COLO668 (cell line): ENCODE measurements around the gene MTR.

Experiments used
- DNase-seq: peaks from one replicate; lab custom pipeline; 2025; ENCODE audit not compliant: unreplicated experiment; lab: John Stamatoyannopoulos, UW

Gene MTR

DNA sequence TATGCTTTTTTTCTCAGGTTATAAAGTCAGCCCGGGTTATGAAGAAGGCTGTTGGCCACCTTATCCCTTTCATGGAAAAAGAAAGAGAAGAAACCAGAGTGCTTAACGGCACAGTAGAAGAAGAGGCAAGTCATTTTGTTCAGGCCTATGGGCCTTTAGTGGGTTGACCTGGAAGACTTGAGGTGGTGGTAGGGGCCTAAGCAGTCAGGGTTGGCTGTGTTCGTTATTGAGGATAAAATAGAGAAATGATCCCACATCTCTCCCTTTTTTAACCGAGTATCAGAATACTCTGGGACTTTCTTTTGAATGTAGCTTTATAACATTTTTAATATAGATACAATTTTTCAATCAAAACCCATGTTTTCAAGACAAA, 67.1 kb downstream of the MTR start:
- DNase-seq, result no peak

DNA sequence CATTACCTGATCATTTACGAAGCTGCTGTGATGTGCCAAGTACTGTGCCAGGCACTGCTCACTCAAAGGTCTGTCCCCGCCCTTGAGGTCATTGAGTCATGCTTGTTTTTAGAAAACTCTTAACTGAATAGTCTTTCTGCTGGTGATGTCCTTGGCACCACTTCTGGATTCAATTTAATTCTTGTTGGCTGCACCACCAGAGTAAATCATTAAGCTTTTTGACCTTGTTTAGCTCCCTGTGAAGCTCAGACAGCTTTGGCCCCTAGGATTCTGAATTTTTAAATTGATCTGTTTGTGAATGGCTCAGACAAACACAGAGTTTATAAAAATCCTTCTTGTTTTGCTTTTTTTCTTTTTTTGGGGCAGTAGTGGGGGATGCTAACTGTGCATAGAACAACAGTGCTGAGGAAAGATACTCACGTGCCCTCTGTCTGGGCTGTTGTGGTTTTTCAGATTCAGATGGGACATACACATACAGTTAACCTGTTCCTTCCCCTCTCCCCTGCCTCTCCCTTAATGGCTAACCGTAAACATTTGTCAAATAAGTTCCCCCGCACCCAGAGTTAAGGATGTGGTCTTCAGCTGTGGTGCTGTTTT, 67.6 kb downstream of the MTR start:
- no peak for DNase-seq

DNA sequence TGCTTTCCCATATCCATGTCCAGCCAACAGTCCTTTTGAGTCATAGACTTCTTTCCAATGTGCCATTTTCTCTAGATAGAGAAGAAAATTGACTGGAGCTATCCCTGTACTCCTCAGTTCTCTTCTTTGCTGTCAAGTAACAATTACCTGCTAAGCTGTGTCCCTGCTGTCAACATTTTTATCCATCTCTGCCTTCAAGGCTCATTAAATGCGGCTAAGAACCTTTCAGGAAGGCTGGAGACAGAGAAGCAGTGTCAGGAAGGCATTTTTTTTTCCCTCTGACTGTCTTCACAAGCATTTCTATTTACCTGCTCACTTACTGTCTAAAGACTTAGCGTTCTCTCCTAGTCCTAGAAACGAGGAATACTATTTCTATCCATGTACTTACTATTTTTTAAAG, 69.1 kb downstream of the MTR start:
- no peak for DNase-seq

DNA sequence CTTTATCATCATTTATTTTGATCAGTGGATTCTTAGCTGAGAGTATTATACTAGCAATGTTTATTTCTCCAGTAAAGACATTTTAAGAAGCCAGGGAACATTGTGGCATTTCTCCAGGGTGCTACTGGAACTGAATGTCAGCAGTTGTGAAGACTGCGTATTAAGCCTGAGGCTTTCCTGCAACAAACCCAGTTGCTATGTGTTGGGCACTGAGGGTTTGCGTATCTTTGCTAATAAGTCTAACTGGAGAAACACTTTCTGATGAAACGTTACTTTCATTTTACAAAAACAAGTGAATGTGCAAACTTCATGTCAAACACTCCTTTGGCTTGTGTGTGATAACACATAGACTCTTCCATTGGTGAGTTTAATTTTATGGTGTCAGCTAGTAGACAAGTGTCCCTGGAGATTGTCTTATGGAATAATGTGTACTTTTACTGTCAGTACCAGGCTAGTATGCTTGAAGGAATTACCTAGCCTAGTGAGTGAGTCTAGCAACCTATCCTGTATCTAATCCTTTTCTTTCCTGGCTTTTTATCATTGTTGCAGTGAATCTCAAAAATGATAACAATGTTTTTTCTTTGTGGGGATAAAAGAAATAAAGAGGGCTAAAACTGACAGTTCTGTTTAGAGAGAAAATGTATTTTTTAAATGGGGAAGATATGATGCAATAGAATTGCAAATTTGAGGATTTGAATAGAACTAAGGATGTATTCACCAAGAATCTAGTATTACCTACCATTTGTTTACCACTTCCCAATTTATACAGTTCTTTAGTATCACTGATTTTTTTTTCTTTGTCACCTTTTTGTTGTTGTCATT, 70.1 kb downstream of the MTR start:
- no peak for DNase-seq

DNA sequence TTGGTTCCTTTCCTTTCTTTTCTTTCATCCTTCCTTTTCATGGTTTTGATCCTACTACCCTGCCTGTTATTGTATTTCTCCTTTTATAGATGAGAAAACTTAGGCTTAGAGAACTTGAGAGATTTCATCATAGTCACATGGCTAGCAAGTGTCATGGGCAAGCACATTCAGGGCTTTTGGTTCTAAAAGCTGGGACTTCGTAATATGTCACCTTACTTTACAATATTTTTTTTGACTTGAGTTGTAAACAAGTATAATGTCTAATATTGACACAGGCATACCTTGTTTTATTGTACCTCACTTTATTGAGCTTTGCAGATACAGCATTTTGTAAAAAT, 70.7 kb downstream of the MTR start:
- DNase-seq, result no peak

DNA sequence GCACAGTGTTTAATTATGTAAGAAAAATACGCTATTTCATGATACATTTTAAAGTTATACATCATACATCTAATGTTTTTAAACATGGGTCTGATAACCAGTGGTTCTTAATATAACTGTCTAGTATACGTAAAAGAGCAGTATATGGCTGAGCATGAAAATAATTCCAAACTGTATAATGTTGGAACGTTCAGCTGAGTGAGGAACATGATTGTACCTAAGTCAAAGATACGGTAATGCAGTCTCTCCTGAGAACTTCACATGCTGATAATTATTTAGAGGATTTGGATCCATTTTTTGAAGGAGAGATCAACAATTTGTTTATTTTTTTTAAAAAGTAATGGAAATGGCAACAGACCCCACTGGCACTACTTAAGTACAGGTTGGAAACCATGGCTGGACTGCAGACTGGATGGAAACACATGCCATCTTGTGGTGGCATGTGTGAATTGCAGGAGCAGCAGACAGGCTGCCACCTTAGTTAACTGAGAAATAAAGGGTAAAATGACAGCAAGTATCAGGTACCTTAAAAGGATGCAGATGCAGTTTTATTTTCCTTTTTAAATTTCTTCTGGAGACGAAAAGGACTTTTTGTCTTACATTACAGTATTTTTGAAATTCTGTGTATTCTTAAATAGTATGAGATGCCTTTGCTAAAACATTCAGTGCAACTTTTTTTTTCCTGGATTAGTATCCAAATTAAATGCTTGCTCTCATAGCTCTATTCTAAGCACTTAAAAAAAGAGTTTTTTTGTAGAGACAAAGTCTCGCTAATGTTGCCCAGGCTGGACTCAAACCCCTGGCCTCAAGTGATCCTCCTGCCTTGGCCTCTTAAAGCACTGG, 73.8 kb downstream of the MTR start:
- peak; percentile 49 for DNase-seq

DNA sequence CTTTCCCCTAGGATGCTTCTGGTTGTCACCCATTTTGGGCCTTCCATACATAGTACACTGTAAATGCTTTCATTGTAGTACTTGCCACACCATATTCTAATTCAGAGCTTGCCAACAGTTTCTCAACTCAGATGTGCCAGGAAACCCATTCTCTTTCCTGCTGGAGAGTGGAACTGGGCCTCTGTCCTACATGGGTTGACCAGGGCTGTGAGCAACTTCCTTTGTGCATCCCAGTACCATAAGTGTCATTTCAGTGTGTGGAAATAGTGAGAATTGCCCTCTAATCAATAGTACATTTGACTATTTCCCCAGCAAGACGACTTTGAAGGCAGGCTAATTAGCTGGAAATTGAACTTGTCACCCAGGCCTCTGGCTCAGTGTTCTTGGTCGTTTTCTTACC, 74.8 kb downstream of the MTR start:
- no peak for DNase-seq

DNA sequence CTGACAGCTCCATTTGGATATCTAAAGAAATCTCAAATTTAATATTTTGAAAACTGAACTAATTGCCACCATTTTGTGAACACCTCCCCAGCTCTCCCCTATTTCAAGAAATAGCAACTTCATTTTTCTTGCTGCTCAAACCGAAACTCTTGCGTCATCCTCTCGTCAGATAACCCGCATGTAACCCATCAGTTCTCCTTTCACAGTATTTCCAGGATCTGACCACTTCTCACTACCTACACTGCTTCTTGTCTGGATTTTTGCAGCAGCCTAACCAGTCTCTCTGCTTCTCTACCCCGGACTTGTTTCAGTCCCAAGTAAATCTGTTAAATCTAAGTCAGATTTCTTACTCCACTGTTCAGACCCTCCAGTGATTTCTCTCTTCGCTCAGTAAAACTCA, 75.6 kb downstream of the MTR start:
- no peak for DNase-seq

DNA sequence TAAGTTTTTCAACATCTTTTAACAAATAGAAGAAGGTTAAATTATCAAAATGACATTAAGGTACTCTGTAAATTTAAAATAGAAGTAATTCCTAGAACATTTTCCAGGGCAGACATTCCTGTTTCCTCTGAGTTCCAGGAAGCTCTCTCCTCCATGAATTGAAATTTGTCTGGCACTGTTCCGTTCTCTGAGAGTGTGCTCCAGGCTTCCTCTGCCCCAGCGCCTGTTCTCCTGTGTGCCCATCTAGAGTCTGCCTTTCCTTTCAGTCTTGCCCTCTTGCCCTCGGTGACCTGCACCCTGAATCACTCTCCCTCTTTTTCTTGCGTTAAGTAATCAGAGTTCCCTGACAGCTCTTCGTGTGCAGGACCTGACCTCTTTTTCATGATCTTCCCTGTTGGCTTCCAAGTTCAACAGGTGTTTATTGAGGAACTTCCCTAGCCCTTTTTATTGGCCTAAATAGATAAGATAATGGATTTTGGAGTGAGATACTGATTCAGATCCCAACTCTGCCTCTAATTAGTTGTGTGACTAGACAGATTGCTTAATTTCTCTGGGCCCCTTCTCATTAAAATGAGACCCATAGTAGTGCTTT, 77.1 kb downstream of the MTR start:
- DNase-seq, result no peak

DNA sequence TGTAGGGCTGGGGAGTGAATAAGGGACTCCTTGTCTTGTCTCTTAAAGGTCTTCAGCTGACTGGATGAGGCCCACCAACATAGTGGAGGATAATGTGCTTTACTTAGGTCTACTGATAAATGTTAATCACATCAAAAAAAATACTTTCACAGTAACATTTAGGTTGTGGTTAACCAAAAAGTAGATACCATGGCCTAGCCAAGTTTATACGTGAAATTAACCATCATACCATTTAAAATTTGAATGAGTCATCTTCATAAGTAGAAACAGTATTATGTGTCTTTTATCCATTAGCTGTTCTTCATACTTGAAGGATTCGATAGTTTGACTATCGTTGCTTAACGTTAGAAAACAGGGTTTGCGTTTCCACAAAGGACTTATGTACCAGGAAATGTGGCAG, 80.9 kb downstream of the MTR start:
- no peak for DNase-seq

DNA sequence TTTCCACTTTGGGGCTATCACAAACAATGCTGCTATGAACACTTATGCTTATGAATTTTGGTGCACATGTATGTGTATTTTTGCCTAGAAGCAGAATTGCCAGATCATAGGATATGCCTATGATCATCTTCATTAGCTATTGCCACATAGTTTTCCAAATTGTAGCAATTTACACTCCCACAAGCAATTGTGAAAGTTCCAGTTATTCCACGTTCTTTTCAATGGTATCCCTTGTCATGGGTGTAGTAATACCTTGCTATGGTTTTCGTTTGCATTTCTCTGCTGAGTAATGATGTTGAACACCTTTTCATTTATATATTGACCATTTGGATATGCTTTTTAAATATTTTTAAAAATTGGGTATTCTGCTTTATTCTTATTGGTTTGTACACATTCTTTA, 82.6 kb downstream of the MTR start:
- DNase-seq, result no peak

DNA sequence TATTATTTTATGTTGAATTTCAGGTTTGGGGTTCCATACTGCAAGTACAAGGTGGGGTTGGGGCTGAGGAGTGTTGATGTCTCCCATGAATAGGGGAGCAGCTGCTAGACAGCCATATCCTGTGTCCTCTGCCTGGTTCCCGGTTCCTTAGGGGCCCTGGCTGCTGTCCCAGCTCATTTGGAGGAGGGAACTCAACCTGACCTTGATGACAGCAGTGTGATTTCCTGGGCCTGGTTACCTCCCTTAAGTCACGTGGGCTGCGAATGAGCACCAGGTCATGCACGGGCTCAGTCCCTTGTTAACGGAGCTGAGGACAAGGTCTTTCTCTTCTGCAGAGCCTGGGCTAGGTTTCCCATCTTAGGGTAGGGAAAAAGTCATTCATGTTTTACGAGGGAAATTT, 85.1 kb downstream of the MTR start:
- DNase-seq, result no peak

DNA sequence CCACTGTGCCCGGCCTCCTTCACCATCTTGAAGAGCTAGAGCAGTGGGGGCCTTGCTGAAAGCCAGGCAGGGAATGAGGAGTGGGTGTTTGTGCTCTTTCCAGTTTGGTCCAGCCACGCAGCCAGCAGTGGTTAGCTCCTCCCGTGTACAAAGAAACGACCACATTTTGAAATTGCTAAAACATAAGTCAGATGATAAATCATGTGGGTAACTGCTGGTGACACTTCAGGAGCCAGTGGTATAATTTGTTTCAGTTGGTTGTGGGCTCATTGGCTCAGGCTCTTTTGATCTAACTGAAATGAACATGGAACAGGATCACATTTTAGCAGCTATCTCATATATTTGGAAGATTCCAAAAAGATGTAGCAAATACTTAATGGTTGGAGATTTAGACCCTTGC, 87.6 kb downstream of the MTR start:
- no peak for DNase-seq

DNA sequence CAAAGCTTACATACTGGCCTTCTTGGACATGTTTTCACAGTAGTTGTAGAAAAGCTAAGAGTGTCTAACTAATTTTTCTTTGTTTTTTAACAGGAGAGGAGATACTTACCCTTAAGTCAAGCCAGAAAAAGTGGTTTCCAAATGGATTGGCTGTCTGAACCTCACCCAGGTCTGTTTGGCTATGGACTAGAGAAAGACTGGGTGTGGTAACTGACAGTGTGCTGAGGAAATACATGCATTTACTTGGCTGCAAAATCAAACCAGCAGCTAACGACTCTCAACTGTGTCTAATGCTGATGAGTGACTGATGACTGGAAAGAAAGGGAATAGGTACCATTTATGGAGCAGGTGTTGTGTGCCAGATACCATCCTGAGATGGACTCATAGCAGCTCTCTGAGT, 91.1 kb downstream of the MTR start:
- DNase-seq, result no peak

DNA sequence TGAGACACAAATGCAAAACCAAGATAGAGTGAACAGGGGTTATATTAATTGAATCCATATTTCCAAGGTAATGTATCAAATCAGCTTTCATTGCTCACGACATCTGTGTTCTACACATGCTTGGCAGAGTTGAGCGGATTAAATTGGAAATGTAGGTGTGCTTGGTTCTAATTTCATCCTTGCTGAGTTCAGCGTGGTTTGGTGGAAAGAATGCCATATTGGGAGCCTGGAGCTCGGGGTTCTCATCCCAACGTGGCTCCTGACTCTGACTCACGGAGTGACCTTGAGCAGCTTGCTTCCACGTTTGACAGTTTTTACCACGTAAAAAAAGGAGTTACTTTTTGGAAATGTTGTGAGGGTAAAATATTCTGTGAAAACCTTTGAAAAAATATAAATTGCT, 92.0 kb downstream of the MTR start:
- no peak for DNase-seq

DNA sequence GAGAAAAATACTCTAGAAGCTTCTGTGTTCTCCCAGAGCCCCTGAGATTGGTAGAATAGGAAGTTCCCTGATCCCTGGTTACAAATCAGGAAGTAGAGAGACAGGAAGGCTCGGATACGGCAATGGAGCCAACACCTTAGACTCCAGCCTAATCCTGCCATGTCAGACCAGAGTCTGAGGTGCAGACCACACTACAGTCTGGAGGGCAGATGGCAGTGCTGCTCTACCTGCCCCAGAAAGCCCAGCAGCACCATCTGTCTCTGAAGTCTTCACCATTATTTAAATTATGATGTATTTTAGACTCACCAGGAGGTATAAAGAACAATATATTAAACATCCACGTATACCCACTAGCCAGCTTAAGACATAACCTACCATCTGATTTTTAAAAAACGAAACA, 93.0 kb downstream of the MTR start:
- DNase-seq, result no peak

DNA sequence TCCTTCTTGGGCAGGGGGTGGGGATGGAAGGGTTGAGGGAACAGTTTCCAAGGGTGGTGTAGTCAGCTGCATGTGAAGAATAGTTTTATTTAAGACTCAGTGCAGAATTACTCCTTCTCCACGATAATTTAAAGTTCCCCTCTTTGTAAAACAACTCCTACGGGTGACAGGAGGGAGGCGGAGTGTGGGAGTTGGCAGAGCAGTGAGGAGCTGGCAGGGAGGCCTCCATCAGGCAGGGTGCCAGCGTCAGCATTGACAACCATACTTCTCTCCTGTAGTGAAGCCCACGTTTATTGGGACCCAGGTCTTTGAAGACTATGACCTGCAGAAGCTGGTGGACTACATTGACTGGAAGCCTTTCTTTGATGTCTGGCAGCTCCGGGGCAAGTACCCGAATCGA, 93.8 kb downstream of the MTR start:
- no peak for DNase-seq

DNA sequence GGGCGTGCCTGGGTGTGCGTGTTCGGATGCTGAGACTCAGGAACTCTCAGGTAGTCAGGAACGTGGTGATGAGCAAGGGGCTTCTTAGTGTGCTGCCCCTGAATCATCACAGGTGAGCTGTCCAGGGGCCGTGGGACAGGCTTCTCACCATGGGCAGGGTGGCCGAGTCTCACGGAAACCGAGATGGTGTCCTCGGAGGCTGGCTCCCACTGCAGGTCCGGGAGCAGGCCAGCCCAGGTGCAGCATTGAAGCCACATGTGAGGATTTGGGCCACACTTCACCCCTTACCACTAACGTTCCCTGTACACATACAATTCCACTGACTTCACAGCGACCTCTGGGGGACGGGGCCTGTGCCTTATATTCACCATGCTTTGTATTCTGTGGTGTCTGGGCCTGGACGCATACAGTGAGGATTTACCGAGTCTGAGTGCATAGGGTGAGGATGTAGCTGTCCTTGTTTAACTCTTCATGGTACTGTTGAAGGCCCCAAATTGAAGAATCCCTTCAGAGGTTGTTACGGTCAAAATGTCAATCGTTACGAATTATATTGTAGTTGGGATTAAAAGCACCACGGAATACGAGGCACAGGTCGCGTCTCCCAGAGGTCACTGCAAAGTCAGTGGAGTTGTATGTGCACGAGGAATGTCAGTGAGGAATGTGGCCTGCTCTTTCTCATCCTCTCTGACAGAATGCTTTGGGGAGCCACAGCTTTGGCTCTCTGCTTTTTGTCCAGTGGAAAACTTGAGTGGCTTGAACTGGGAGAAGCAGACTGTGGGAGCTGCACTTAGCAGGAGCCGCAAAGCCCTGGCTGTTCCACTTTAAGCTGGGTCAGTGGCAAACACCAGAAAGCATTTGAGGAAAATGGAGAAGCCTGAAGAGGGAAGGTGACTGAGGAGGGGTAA, 95.3 kb downstream of the MTR start:
- DNase-seq, result no peak

DNA sequence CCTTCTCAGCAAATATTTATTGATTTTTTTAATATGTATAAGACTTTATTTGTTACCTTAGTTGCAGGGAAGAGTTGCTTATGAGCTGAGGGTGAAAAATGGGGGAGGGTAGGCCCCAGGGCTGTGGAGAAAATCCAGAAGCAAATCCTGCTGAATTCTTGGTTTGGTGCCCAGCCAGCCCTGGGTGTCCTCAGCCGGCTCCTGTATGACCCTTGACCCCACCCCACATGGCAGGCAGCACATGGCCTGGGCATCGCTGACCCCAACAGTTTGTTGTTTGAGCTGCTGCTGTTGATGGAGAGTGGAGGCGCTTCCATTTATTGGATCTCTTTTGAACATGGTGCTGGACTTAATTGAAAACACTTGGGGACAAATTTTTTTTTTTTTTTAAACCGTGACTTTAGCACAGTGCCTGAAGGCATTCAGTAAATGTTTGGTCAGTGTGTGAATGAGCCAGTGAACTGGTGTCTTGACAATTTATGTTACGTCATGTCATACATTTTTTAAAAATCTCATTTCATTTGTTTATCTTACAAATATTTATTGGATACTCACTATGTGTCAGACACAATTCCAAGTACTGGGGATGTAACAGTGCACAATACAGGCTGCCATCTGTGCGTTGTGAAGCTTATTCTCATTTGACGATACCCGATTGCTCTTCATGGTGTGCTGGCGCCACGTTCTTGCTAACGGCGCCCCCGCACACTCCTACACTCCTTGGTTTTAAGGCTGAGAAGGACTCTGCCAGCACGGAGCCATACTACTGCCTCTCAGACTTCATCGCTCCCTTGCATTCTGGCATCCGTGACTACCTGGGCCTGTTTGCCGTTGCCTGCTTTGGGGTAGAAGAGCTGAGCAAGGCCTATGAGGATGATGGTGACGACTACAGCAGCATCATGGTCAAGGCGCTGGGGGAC, 98.8 kb downstream of the MTR start:
- DNase-seq, result no peak
